CD4-positive, alpha-beta T cell treated with Interleukin-21 for 1 hour (primary cell): ENCODE measurements around the gene ZNF580.

Experiments used
- DNase-seq: peaks from one replicate; pipeline ENCODE4 v3.0.0-alpha.2; 2020

The ZNF580 gene

DNA sequence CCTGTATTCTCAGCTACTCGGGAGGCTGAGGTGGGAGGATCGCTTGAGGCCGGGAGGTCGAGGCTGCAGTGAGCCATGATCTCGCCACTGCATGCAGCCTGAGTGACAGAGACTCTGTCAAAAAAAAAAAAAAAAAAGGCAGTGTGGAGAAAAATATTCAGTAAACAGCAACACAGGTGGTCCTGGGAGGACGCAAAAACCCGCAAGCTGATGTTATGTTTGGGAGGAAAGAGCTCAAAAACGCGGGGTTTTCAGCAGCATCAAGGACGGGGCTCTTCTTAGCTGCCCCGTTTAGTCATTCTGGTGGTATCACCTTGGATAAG lies 15.8 kb upstream of the ZNF580 start:
- DNase-seq, result no peak

DNA sequence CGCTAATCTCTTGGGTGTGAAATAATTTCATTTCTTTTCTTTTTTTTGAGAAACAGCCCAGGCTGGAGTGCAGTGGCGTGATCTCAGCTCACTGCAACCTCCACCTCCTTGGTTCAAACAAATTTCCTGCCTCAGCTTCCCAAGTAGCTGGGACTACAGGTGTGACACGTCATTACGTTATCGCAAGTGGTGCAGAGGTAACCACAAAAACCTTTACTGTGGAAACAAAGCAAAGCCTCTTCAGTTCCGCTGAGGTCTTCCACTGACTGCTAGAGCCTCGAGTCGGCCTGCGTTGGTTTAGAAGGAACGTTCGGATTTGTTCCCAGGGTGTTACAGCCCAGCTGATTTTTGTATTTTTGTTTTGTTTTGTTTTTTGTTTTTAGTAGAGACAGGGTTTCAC lies 14.5 kb upstream of the ZNF580 start:
- DNase-seq, result peak; percentile 84

- peak; percentile 93 for DNase-seq
Measured at GRCh38 chr19:55632463-55632834, 8.4 kb upstream of the ZNF580 start.

GRCh38 chr19:55633861-55634260 lies 6.9 kb upstream of the ZNF580 start:
- no peak for DNase-seq

DNA sequence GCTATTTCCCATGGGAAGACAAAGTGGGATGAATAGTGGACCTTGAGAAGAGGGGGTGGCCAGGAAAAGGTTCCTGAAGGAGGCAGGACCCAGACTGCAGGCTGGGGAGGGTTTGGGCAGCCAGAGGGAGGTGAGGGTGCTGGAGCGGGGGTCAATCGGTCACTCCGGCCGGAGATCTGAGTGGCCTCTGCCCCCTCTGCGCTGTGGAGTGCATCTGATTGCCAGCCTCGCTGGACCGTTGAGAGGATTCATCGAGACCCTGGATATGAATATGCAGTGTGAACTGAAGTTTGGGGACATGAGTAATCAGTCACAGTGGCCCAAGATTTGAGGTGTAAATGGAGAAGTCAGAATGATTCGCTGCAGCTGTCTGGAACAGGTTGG lies 5.5 kb upstream of the ZNF580 start:
- DNase-seq, result peak; percentile 30

- no peak for DNase-seq
Measured at GRCh38 chr19:55635856-55636440, 4.9 kb upstream of the ZNF580 start.

GRCh38 chr19:55636723-55637122 lies 4.1 kb upstream of the ZNF580 start:
- no peak for DNase-seq

GRCh38 chr19:55637534-55637933 lies 3.3 kb upstream of the ZNF580 start:
- no peak for DNase-seq

DNA sequence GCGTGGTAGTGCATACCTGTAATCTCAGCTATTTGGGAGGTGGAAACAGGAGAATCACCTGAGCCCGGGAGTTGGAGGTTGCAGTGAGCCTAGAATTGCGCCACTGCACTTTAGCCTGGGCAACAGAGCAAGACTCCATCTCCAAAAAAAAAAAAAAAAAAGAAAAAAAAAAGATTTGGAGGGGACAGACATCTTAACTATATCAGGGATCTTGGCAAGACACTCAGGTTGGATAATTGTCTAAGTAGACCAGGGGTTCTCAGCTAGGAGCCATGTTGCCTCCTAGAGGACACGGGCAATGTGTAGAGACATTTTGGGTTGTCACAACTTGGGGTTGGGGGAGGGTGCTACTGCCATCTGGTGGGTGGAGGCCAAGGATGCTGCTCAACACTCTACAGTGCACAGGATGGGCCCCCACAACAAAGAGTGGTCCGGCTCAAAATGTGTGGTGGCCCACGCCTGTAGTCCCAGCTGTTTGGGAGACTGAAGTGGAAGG lies 1.9 kb upstream of the ZNF580 start:
- peak; percentile 75 for DNase-seq

GRCh38 chr19:55640043-55640576 lies 692 bp upstream of the ZNF580 start:
- DNase-seq, result peak; percentile 80

DNA sequence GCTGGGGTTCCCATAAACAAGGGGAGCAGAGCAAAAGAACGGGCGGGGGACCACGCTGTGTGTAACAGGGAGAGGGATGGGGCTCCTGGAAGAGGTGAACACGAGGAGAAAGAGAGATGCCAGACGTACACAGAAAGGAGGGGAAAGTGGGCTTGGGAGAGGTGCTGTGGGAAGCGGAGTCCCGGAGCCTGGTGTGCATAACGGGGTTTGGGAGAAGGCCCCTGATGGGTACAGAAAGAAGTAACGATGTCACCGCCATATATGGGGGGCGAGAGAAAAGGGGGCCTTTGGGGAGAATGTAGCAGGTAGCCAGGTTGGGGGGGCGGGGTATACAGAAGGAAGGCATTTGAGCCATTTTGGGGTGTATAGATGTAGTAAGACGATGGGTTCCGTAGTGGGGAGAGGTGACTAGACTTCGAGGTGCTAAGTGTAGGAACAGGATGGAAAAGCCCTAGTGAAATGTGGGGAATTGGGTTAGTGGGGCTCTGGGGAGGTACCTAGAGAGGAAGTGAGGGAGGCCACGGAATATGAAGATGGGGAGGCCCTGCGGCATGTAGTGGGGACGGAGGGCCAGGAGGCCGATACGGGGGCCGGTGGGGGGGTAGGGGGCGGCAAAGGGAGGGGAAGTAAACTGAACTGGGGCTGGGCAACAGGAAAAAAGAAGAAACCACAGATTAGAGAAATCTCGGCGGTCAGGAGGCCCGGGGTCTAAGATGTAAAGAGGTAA lies 787 bp downstream of the ZNF580 start:
- DNase-seq, result peak; percentile 46

- peak; percentile 22 for DNase-seq
Measured at GRCh38 chr19:55642153-55643002, 1.6 kb downstream of the ZNF580 start.

DNA sequence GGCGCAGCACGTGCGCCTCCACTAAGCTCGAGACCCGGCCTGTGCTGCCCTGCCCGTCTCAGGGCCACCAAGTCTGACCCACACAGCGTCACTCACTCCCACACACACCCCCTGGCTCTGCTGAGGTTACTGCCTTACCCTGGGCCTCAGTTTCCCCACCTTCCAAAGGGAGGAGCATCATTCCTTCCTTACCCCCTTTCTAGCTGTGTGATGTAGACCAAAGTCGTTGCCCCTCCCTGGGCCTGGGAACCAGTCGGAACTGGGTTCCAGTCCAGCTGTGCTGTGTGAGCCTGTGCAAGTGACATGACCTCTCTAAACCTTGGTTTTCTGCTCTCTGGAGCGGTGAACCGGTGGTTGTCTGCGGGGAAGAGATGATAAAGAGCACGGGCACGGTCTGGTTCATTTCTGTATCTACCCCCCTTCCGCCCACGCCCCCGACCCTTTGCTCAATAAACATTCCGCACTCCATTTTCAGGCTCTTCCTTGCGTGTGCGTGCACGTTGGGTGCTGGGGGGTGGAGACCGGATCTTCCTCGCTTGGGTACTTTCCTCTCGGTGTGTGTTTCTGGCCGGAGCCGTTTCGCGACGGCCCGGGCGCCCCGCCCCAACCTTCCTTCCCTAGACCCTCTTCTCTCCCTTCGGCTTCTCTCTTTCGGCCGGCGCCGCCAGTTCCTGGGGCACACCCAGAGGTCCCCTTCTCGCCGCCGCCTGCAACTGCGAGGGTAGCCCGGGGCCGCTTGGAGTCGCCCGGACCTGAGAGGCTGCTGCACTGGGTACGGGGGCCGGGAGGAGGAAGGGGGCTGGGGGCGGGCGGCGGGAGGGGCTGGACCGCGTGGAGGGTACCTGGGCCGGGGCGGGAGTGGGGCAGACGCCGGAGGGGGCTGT lies 2.4 kb downstream of the ZNF580 start, which contains the start of gene ZNF581:
ZNF581 (plus strand) TSS at position 647 of the 884 bp plus-strand sequence. CDS start 923 bp downstream, outside the sequence.
- peak; percentile 81 for DNase-seq

DNA sequence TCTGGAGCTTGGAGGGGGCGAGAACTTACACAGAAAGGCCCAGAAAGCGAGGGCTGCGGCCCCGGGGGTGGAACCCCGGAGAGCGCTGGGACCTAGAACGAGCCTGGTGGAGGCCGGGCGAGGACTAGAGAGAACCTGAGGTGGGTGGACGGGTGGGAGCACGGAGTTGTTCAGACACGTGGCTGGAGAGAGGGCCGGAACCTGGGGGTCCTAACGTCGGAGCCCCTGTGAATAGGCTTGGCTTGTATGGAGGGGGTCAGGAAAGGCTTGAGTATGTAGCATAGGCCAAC lies 3.0 kb downstream of the ZNF580 start:
- no peak for DNase-seq

GRCh38 chr19:55644191-55644833 lies 3.5 kb downstream of the ZNF580 start:
- DNase-seq, result no peak

- DNase-seq, result no peak
Measured at GRCh38 chr19:55644842-55645511, 4.2 kb downstream of the ZNF580 start.

GRCh38 chr19:55645512-55645881 lies 4.7 kb downstream of the ZNF580 start:
- no peak for DNase-seq

DNA sequence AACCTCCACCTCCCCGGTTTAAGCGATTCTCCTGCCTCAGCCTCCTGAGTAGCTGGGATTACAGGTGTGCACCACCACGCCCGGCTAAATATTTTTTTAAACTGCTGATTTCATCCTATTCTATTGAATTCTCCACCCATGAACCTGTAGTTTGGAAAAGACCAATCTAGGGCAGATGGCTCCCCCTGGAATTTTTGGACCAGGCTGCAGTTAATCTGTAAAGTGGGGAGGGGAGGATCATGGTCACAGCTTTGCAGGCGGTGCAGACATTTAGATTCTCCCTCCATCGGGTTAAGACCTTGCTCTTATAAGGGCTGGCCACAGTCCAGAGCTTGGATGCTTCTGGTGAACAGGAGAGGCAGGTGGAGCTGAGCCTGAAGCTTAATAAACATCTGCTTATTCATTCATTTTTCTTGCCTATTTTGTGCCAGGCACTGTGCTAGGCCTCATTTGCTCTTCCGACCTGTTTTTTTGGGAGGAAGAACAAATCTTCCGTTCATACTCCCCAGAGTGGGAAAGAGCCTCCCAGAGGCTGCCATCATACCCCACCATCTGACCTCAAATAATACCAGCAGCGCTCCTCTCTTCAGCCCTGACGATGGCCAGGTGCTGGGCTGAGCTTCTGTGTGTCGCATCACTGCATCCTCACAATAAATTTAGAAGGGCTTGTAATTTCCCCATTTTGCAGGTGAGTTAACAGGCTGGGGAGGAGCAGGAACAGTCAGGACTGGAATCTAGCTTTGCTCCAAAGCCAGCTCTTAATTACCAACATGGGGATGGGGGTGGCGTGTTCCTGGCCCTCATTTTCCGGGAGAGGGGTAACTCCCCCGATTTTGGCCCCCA lies 6.3 kb downstream of the ZNF580 start:
- DNase-seq, result no peak

DNA sequence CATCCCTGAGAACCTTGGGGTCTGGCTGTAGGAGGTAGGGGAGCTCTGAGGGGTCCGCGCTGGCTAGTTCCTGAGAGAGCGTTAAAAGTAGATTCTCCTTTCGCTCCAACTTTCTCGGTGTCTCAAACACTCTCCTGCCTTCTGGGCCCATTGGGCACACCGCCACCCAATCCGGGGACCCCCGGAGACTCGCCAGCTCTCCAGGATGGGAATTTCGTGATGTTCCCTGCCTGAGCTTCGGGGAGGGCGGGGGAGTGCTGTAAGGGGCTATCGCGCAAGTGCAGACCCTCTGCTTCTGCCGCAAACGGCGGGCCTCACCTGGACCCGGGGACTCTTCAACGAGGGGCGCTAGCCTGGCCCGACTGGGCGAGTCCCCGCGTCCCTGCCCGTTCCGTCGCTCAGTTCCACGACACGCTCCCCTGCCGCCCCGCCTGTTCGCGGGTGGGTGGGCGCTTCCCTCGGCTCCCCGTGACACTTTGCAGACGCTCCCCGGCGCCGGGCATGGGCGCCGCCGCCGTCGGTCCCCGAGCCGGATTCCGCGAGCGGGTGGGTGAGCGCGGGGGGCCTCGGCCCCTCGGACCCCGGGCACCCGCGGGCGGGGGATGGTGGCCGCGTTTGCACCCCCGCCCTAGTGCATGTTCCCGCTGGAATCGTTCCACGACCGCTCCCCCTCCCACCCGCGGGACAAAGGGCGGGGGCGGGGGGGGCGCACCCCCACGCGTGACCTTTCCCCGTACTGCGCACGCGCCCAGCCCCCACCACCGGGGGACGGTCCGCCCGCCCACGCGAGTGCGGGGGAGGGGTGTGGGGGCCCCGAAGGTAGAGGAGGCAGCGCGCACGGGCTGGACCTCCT lies 7.2 kb downstream of the ZNF580 start, which contains the start of gene CCDC106:
CCDC106 (plus strand) TSS at position 481 of the 853 bp plus-strand sequence. CDS start 835 bp downstream, outside the sequence.
- peak; percentile 44 for DNase-seq
